ENCODE data around the gene TUBB2A.

- TF ChIP-seq CTCF (IDR thresholded peaks at IDR 0.05 in 2 of 3, conservative IDR thresholded peaks at IDR 0.05 in 1 of 3; ENCODE audit: borderline replicate concordance in 1 of 3, insufficient read depth in 1 of 3, low read depth in 2 of 3, low read length in 2 of 3) (no peak), CEBPB (IDR thresholded peaks at IDR 0.05; ENCODE audit: low read depth) (no peak), EZH2 (IDR thresholded peaks at IDR 0.05) (no peak), POLR2A (IDR thresholded peaks at IDR 0.05; ENCODE audit: borderline replicate concordance, extremely low read depth, insufficient read depth, insufficient read length) (no peak), ATF3 (IDR thresholded peaks at IDR 0.05) (no peak)
- TF ChIP-seq, protein P1, sequence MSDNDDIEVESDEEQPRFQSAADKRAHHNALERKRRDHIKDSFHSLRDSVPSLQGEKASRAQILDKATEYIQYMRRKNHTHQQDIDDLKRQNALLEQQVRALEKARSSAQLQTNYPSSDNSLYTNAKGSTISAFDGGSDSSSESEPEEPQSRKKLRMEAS (IDR thresholded peaks at IDR 0.05): no peak
Measured at GRCh38 chr6:3125815-3126214, 31.5 kb downstream of the TUBB2A start.
